Measurements from ENCODE around the gene GOLGA6L26. TPM values are rescaled to one million over a fixed set of nuclear protein-coding genes. Genes with fewer than 3 reads are reported as not detected.
"Not testable (repeated sequence)": the region's sequence is repeated elsewhere in the genome, so short reads cannot be mapped to it uniquely, and the experiment has no call there.

Gene GOLGA6L26
- total and polyA plus RNA-seq, 2 donors (not counting 3 experiments of a cell fraction or from before 2014, with no cell fraction given) = not detected

- dilution Hi-C loops (cut with MboI; ENCODE audit: extremely low pct_ligation_motif_present, low sequenced_read_pairs); H3K27me3 ChIP-seq (ENCODE audit: control insufficient read depth in 2 of 2, insufficient read depth in 2 of 2, low read length in 2 of 2); H3K4me1 ChIP-seq (ENCODE audit: control insufficient read depth, extremely low read depth, insufficient read depth, low read length); intact Hi-C loops (cut with micrococcal nuclease); H3K79me2 ChIP-seq (ENCODE audit: control insufficient read depth, insufficient read depth, low read length); FAIRE-seq; H3K9ac ChIP-seq (replicated peaks; ENCODE audit: extremely low read depth, insufficient read depth, low read length); DNase-seq (ENCODE audit: low read depth, low spot score); H3K4me3 ChIP-seq (replicated peaks in 1 of 3; ENCODE audit: insufficient read depth in 1 of 3, low read depth in 1 of 3, low read length in 3 of 3); H4K20me1 ChIP-seq (replicated peaks; ENCODE audit: control insufficient read depth, extremely low read depth, insufficient read depth, low read length); H3K9me1 ChIP-seq (replicated peaks; ENCODE audit: control insufficient read depth, extremely low read depth, insufficient read depth, low read length); H3K4me2 ChIP-seq (ENCODE audit: insufficient read depth, low read length); H2AFZ ChIP-seq (ENCODE audit: low read depth, low read length); BruUV-seq (replicated peaks); H3K27ac ChIP-seq (ENCODE audit: insufficient read depth, low read depth, low read length); H3K9me3 ChIP-seq (replicated peaks; ENCODE audit: control insufficient read depth, insufficient read depth, low read length); CTCF ChIA-PET; H3K36me3 ChIP-seq (ENCODE audit: control insufficient read depth in 2 of 2, extremely low read depth in 1 of 2, insufficient read depth in 2 of 2, low read length in 2 of 2); POLR2A ChIA-PET: not testable (repeated sequence)
These were observed 20.5 kb upstream of the GOLGA6L26 start, which contains the start of gene GOLGA8S for GRCh38 chr15:23354448-23354847. Gene GOLGA8S, plus strand, starts transcription at chr15:23354748. Its CDS starts 62 bp downstream, at chr15:23354810.

- H3K27ac ChIP-seq (ENCODE audit: insufficient read depth, low read depth, low read length); FAIRE-seq; H3K9ac ChIP-seq (replicated peaks; ENCODE audit: extremely low read depth, insufficient read depth, low read length); H3K4me2 ChIP-seq (ENCODE audit: insufficient read depth, low read length); dilution Hi-C loops (cut with MboI; ENCODE audit: extremely low pct_ligation_motif_present, low sequenced_read_pairs); H3K4me3 ChIP-seq (replicated peaks in 1 of 3; ENCODE audit: insufficient read depth in 1 of 3, low read depth in 1 of 3, low read length in 3 of 3); H3K9me3 ChIP-seq (replicated peaks; ENCODE audit: control insufficient read depth, insufficient read depth, low read length); CTCF ChIA-PET; DNase-seq (ENCODE audit: low read depth, low spot score); H3K4me1 ChIP-seq (ENCODE audit: control insufficient read depth, extremely low read depth, insufficient read depth, low read length); intact Hi-C loops (cut with micrococcal nuclease); H2AFZ ChIP-seq (ENCODE audit: low read depth, low read length); POLR2A ChIA-PET; H4K20me1 ChIP-seq (replicated peaks; ENCODE audit: control insufficient read depth, extremely low read depth, insufficient read depth, low read length); H3K79me2 ChIP-seq (ENCODE audit: control insufficient read depth, insufficient read depth, low read length); H3K9me1 ChIP-seq (replicated peaks; ENCODE audit: control insufficient read depth, extremely low read depth, insufficient read depth, low read length); H3K27me3 ChIP-seq (ENCODE audit: control insufficient read depth in 2 of 2, insufficient read depth in 2 of 2, low read length in 2 of 2); BruUV-seq (replicated peaks): not testable (repeated sequence)
- peaks cover 2 to 14% of the 10 kb centered on the region in 2 experiments for H3K36me3 ChIP-seq (ENCODE audit: control insufficient read depth in 2 of 2, extremely low read depth in 1 of 2, insufficient read depth in 2 of 2, low read length in 2 of 2)
These were observed 22.8 kb downstream of the GOLGA6L26 start for GRCh38 chr15:23311233-23311632.

GRCh38 chr15:23305921-23306320 is 28.1 kb downstream of the GOLGA6L26 start:
- DNase-seq (ENCODE audit: low read depth, low spot score); dilution Hi-C loops (cut with MboI; ENCODE audit: extremely low pct_ligation_motif_present, low sequenced_read_pairs); H3K9ac ChIP-seq (replicated peaks; ENCODE audit: extremely low read depth, insufficient read depth, low read length); FAIRE-seq; H3K4me3 ChIP-seq (replicated peaks in 1 of 3; ENCODE audit: insufficient read depth in 1 of 3, low read depth in 1 of 3, low read length in 3 of 3); H4K20me1 ChIP-seq (replicated peaks; ENCODE audit: control insufficient read depth, extremely low read depth, insufficient read depth, low read length); intact Hi-C loops (cut with micrococcal nuclease); H3K9me3 ChIP-seq (replicated peaks; ENCODE audit: control insufficient read depth, insufficient read depth, low read length); BruUV-seq (replicated peaks); POLR2A ChIA-PET; H3K9me1 ChIP-seq (replicated peaks; ENCODE audit: control insufficient read depth, extremely low read depth, insufficient read depth, low read length); H3K27me3 ChIP-seq (ENCODE audit: control insufficient read depth in 2 of 2, insufficient read depth in 2 of 2, low read length in 2 of 2); H3K27ac ChIP-seq (ENCODE audit: insufficient read depth, low read depth, low read length); H3K4me2 ChIP-seq (ENCODE audit: insufficient read depth, low read length); H3K36me3 ChIP-seq (ENCODE audit: control insufficient read depth in 2 of 2, extremely low read depth in 1 of 2, insufficient read depth in 2 of 2, low read length in 2 of 2); CTCF ChIA-PET; H2AFZ ChIP-seq (ENCODE audit: low read depth, low read length); H3K4me1 ChIP-seq (ENCODE audit: control insufficient read depth, extremely low read depth, insufficient read depth, low read length): not testable (repeated sequence)
- peaks cover 21% of the 10 kb centered on the region for H3K79me2 ChIP-seq (ENCODE audit: control insufficient read depth, insufficient read depth, low read length)

- FAIRE-seq; intact Hi-C loops (cut with micrococcal nuclease); H4K20me1 ChIP-seq (replicated peaks; ENCODE audit: control insufficient read depth, extremely low read depth, insufficient read depth, low read length); dilution Hi-C loops (cut with MboI; ENCODE audit: extremely low pct_ligation_motif_present, low sequenced_read_pairs); H3K27me3 ChIP-seq (ENCODE audit: control insufficient read depth in 2 of 2, insufficient read depth in 2 of 2, low read length in 2 of 2); H3K4me1 ChIP-seq (ENCODE audit: control insufficient read depth, extremely low read depth, insufficient read depth, low read length); H3K9ac ChIP-seq (replicated peaks; ENCODE audit: extremely low read depth, insufficient read depth, low read length); DNase-seq (ENCODE audit: low read depth, low spot score); BruUV-seq (replicated peaks); H3K36me3 ChIP-seq (ENCODE audit: control insufficient read depth in 2 of 2, extremely low read depth in 1 of 2, insufficient read depth in 2 of 2, low read length in 2 of 2); POLR2A ChIA-PET; H3K27ac ChIP-seq (ENCODE audit: insufficient read depth, low read depth, low read length); H3K9me3 ChIP-seq (replicated peaks; ENCODE audit: control insufficient read depth, insufficient read depth, low read length); H3K9me1 ChIP-seq (replicated peaks; ENCODE audit: control insufficient read depth, extremely low read depth, insufficient read depth, low read length); CTCF ChIA-PET; H2AFZ ChIP-seq (ENCODE audit: low read depth, low read length): not testable (repeated sequence)
- H3K4me2 ChIP-seq (ENCODE audit: insufficient read depth, low read length) = peak overlapping the region; percentile 64
- H3K79me2 ChIP-seq (ENCODE audit: control insufficient read depth, insufficient read depth, low read length) = peaks cover 21% of the 10 kb centered on the region
- peak overlapping the region in 1 of 3 experiments; percentile 63 for H3K4me3 ChIP-seq (replicated peaks in 1 of 3; ENCODE audit: insufficient read depth in 1 of 3, low read depth in 1 of 3, low read length in 3 of 3)
These were observed 29.2 kb downstream of the GOLGA6L26 start for GRCh38 chr15:23304805-23305204.
